Activated T-helper 17 cell treated with anti-CD3 and anti-CD28 coated beads, Interleukin-2, amount 50 U/mL, for 72 hours (primary cell): Measurements from ENCODE around the gene IL21. TPM values are rescaled to one million over a fixed set of nuclear protein-coding genes. Genes with fewer than 3 reads are reported as not detected.
"Not testable (repeated sequence)": the region's sequence is repeated elsewhere in the genome, so short reads cannot be mapped to it uniquely, and the experiment has no call there.

Source experiments
- ATAC-seq: fragments of 150-1000 bp; cut with Tn5 transposase; replicated peaks from 2 replicates; pipeline ENCODE4 v1.10.0; 2021; ENCODE audit warnings: mild to moderate bottlenecking, moderate library complexity
- H3K27ac Mint-ChIP-seq: one replicate; pipeline ENCODE4 v1.8.0; 2022; ENCODE audit warnings: mixed read lengths
- H3K27me3 Mint-ChIP-seq: one replicate; pipeline ENCODE4 v1.8.0; 2022; ENCODE audit warnings: mixed read lengths
- H3K36me3 Mint-ChIP-seq: one replicate; pipeline ENCODE4 v1.8.0; 2022; ENCODE audit warnings: low read depth, mild to moderate bottlenecking, mixed read lengths
- H3K4me1 Mint-ChIP-seq: one replicate; pipeline ENCODE4 v1.8.0; 2022; ENCODE audit warnings: mixed read lengths
- H3K4me3 Mint-ChIP-seq: one replicate; pipeline ENCODE4 v1.8.0; 2022; ENCODE audit warnings: mild to moderate bottlenecking, mixed read lengths
- H3K9me3 Mint-ChIP-seq: one replicate; pipeline ENCODE4 v1.8.0; 2022; ENCODE audit warnings: mixed read lengths
- total RNA-seq, 2 donors: library from RNA; stranded (reverse); gene quantifications; one replicate each; pipeline ENCODE4 v1.2.3, GENCODE V29; 2022

The IL21 gene
- total RNA-seq, 2 donors from 2014 or later, result 5.0 to 17.1 TPM

- peak overlapping the region; percentile 77 for H3K4me3 Mint-ChIP-seq
- H3K9me3 Mint-ChIP-seq, result no peaks in the 10 kb centered on the region
- peak overlapping the region; percentile 71 for H3K27ac Mint-ChIP-seq
- H3K4me1 Mint-ChIP-seq, result peaks cover 24% of the 10 kb centered on the region
- no peaks in the 10 kb centered on the region for H3K27me3 Mint-ChIP-seq
- ATAC-seq, result peak; percentile 72
- H3K36me3 Mint-ChIP-seq, result no peaks in the 10 kb centered on the region
These were observed 42.8 kb downstream of the IL21 start for GRCh38 chr4:122577808-122578781.

DNA sequence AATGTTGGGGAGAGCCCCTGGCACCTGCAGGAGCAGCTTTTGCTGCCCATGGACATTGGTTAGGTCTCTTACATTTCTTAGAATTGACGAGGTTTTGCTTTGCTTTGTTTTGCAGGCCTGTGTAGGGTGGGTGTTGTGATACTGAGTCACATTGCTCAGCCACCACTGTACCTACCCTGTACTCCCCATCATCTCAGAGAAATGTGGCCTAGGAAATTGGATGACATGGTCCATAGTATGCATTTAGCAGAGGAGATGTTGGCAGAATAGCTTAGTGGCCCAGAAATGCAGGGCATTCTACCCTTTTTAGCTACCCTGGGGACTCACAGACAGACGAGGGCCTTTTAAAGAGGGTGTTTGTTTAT lies 43.7 kb downstream of the IL21 start:
- H3K4me3 Mint-ChIP-seq, result peak overlapping the region; percentile 77
- peak overlapping the region; percentile 23 for H3K27ac Mint-ChIP-seq
- peak; percentile 68 for ATAC-seq

GRCh38 chr4:122576261-122577188 lies 44.3 kb downstream of the IL21 start:
- Mint-ChIP-seq H3K27ac (peak overlapping the region; percentile 23), H3K4me1 (peaks cover 17% of the 10 kb centered on the region), H3K9me3 (no peaks in the 10 kb centered on the region), H3K27me3 (no peaks in the 10 kb centered on the region), H3K36me3 (no peaks in the 10 kb centered on the region), H3K4me3 (peak overlapping the region; percentile 77)
- peak; percentile 52 for ATAC-seq

More for the DNA sequence above, 43.7 kb downstream of the IL21 start:
- Mint-ChIP-seq H3K36me3 (no peaks in the 10 kb centered on the region), H3K9me3 (no peaks in the 10 kb centered on the region), H3K27me3 (no peaks in the 10 kb centered on the region), H3K4me1 (peaks cover 17% of the 10 kb centered on the region)

- H3K4me1 Mint-ChIP-seq, result peaks cover 12% of the 10 kb centered on the region
- not testable (repeated sequence) for H3K9me3 Mint-ChIP-seq, H3K27ac Mint-ChIP-seq, H3K27me3 Mint-ChIP-seq, H3K36me3 Mint-ChIP-seq, ATAC-seq, H3K4me3 Mint-ChIP-seq
These were observed 46.5 kb downstream of the IL21 start for GRCh38 chr4:122574347-122574746.

- no peaks in the 10 kb centered on the region for H3K4me1 Mint-ChIP-seq
- H3K4me3 Mint-ChIP-seq, result no peak overlapping the region
- H3K36me3 Mint-ChIP-seq, result no peaks in the 10 kb centered on the region
- H3K9me3 Mint-ChIP-seq, result peaks cover 3% of the 10 kb centered on the region
- ATAC-seq, result no peak
- H3K27me3 Mint-ChIP-seq, result no peaks in the 10 kb centered on the region
- no peak overlapping the region for H3K27ac Mint-ChIP-seq
These were observed 58.4 kb downstream of the IL21 start for GRCh38 chr4:122562449-122562848.

Other genes starting within 250 kb of the IL21 start
- gene ADAD1, start 242.1 kb downstream of the IL21 start, total RNA-seq, result not detected
- gene IL2, start 164.3 kb downstream of the IL21 start, total RNA-seq, result 100 to 1,000 TPM in 1 of 2 donors, 1 to 10 TPM in 1; 1.6 to 233 TPM
- 1 to 10 TPM; 1.6 to 2.2 TPM for gene BBS12, start 111.6 kb upstream of the IL21 start, total RNA-seq
- under 1 TPM; 0.11 to 0.32 TPM for gene FGF2, start 205.8 kb upstream of the IL21 start, total RNA-seq